Sciatic nerve (tissue), 2 donors: Measurements from ENCODE around the gene UBE4B. TPM values are rescaled to one million over a fixed set of nuclear protein-coding genes. Genes with fewer than 3 reads are reported as not detected.
A peak's percentile ranks its signal among the peaks of the same experiment; 100 is the strongest.

Experiments used
- ATAC-seq: fragments of 200-7000 bp; cut with Tn5 transposase; one replicate; pipeline ENCODE4 v1.9.1; 2020; ENCODE audit warnings: mild to moderate bottlenecking, moderate library complexity
- DNase-seq: peaks from one replicate; pipeline ENCODE4 v3.0.0-alpha.2; 2020; ENCODE audit warnings: low spot score
- intact Hi-C: fragments of 100-400 bp; cut with DNase I; formaldehyde crosslinking; loops from one replicate; pipeline ENCODE4 v1.14.2; 2022
- total RNA-seq: library from RNA; stranded (reverse); fragmentation: NEBNext Ultra II Directional; extraction: Animal tissue kit (Norgen Biotek cat#: 25700); gene quantifications from one replicate; pipeline ENCODE4 v1.2.1, GENCODE V29; 2021
- donor health status: DM: no; HTN: no; CAD: no.
- donor health status: DM: no; HTN: no; CAD: no.

Gene UBE4B
- total RNA-seq, 1 donor from 2014 or later = 42.5 TPM

GRCh38 chr1:10152709-10153284, 120.0 kb downstream of the UBE4B start:
- peak; percentile 57 for ATAC-seq
- intact Hi-C loops = no loop called here

DNA sequence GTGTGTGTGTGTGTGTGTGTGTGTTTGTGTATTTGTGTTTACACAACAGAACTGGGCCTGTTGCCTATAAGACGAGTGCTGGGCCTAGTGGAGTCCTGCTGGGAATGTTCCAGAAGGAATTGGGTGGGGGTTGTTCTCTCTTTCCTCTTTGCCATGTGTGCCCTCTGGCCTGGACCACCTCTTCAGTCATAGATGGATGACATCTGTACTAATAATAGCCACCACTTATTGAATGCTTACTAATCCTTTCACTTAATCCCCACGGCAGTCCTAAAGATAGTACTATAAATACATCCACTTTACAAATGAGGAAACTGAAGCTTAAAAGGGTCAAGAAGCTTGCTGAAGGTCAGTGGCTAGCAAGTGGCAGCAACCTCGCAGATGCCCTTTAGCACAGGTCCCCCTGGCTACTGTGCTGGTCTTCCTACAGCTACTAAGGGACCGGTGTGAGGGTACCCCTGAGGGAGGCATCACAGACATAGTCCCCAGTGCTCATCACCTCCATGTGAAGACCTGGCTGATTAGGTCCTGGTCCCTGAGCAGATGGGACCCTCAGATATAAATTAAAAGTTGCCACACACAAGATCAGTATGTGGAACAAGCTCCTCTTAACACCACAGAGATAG, 122.4 kb downstream of the UBE4B start:
- DNase-seq (no peak), ATAC-seq (no peak)
- intact Hi-C loops = no loop called here

More at GRCh38 chr1:10152709-10153284, 120.0 kb downstream of the UBE4B start:
- DNase-seq = peak; percentile 63

DNA sequence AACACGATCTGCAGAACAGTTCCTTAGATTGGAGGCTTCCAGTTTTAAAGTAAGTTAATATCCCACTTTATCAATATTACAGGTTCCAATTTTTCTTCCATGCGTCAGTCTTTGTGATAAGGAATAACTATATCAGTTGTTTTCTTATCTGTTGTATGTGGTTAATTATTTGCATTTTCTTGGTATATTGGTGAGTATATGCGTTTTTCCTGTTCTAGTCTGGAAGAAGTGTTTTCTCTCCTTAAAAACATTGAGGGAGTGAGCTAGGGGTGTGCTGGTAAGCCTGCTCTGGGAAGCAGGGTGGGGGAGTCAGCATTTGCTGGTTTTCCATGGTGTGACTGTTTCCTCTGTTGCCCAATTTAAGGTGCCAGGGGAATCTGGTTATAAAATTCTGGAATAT, 127.4 kb downstream of the UBE4B start:
- intact Hi-C loops = no loop called here
- no peak for ATAC-seq
- DNase-seq = no peak

DNA sequence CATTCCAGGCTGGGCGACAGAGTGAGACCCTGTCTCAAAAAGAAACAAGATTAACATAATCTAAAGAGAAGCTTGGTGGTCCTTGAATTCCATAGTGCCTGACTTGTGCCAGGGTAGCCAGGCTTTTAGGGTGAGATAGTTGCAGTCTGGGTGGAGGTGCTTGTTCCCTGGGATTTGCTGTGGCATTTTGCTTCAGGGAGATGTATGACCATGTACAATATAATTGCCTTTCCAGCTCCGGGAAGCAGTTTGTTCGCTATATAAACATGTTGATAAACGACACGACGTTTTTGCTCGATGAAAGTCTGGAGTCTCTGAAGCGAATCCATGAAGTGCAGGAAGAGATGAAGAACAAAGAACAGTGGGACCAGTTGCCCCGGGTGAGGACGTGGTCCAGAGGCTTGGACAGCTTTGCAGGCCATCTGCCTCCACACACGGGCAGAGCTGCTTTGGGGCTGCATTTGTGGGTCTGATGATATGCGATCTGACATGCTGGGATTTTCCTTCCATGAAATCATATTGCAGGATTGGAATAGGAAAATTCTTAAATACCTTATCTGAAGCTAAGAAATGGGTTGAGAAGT, 128.2 kb downstream of the UBE4B start:
- ATAC-seq (no peak), DNase-seq (no peak)
- intact Hi-C loops = no loop called here

- no peak for ATAC-seq
- intact Hi-C loops = no loop called here
- no peak for DNase-seq
Observed at GRCh38 chr1:10161541-10162290, 129.0 kb downstream of the UBE4B start.

GRCh38 chr1:10168912-10169514, 136.3 kb downstream of the UBE4B start:
- intact Hi-C loops = no loop called here
- ATAC-seq = no peak

DNA sequence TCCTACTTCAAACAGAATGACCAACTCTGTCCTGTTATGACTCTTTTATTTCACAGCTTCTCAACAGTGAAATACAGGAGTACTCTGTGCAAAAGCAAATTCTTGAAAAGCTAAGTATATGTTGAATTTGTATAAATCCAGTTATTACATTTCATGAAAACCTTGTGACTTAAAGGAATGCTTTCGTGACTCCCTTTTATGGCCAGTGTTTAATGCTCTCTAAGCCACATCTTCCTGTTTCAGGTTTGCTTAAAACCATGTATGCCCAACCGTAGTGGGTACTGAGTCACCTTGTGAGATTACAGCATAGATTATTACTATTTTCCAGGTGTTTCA, 137.4 kb downstream of the UBE4B start:
- ATAC-seq (no peak), DNase-seq (no peak)
- intact Hi-C loops = no loop called here

More at GRCh38 chr1:10168912-10169514, 136.3 kb downstream of the UBE4B start:
- DNase-seq = no peak

DNA sequence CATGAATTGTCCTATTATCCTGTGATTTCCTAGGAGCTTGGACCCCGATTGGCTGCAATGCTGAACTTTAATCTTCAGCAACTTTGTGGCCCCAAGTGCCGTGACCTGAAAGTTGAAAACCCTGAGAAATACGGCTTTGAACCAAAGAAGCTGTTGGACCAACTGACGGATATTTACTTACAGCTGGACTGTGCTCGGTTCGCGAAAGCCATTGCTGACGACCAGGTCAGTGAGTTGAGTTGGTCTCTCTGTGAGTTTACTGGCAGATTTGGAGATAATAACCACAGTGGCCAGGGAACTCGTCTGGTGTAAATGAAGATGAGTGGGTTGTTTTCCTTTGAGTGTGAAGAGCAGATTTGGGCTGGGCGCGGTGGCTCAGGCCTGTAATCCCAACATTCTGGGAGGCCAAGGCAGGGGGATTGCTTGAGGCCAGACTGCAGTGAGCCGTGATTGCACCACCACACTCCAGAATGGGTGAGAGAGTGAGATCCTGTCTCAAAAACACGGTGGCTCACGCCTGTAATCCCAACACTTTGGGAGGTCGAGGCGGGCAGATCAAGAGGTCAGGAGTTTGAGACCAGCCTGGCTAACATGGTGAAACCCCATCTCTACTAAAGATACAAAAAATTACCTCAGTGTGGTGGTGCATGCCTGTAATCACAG, 138.5 kb downstream of the UBE4B start:
- no peak for ATAC-seq
- DNase-seq = no peak
- intact Hi-C loops = no loop called here

DNA sequence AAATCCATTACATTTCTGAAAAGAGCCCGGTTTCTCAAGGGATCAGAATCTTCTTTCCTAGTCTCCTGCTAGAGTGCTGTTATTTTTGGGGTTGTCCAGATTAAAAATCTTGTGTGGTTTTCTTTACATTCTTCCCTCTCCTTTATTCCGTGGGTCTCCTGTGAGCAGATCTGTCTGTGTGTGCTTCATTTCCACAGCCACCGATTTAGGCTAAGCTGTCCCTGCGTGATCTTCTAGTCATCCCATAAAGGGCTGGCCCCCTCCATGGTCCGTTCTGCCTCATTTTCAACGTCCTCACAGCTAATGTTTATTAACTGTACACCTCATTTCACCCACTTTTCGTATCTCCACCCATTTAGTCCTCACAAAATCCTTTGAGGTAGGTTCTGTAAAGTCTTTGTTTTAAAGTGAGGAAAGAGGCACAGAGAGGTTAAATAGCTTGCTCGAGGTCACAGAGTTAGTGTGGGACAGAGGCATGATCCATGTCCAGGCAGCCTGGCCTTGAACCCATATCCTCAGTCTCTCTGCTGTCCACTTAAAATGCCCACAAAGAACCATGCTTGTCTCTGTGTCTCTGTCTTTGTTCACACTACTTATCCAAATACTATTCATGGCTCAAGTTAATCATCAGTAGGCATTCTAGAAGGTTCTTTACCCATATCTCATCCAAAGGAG, 139.4 kb downstream of the UBE4B start:
- DNase-seq (no peak), ATAC-seq (no peak)
- intact Hi-C loops = no loop called here

DNA sequence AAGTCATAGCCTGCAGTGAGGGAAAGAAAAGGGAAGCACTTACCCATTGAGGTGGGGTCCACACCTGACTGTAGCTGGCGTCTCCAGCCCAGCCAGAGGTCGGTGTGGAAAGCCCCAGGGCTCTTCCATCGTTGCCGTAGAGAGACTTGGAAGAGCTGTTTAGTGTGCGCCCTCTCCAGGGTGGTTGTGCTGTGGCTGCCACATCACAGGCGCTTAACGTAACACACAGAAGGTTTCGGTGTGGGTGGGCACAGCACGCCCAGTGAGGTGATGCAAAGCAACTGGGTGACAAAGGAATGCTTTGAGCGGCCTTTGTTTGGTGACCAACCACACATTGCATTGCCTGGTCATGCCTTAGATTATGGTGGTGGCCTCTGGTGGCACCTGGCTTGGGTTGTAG, 140.8 kb downstream of the UBE4B start:
- DNase-seq (no peak), ATAC-seq (no peak)
- intact Hi-C loops = no loop called here

GRCh38 chr1:10177876-10178275, 145.1 kb downstream of the UBE4B start:
- intact Hi-C loops = no loop called here
- DNase-seq = no peak
- no peak for ATAC-seq

GRCh38 chr1:10178597-10179405, 146.0 kb downstream of the UBE4B start:
- DNase-seq = no peak
- ATAC-seq = no peak
- intact Hi-C loops = no loop called here

DNA sequence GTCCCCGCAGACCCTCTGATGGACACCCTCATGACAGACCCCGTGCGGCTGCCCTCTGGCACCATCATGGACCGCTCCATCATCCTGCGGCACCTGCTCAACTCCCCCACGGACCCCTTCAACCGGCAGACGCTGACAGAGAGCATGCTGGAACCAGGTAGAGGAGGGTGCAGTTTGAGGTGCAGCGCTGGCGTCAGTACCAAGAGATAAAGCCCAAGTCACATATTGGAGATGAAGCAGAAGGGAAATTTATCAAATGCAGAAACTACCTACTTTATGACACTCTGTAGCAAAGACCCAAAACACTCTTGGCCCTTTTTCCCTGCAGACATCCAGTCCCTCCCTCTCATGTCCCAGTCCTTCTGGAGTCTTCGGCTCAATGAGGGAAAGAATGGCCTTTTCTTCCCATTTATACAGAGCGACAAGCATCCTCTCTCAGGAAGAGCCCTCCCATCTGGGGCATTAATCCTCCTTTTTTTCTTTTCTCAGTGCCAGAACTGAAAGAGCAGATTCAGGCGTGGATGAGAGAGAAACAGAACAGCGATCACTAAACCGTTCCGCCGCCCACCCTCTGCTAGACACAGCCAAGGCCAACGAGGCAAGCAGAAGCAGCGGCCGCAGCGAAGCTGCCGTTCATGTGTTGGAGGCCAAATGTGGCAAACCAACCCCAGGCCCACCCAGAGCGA, 146.8 kb downstream of the UBE4B start:
- ATAC-seq = no peak
- DNase-seq = no peak
- intact Hi-C loops = no loop called here

GRCh38 chr1:10181154-10181553, 148.4 kb downstream of the UBE4B start:
- ATAC-seq = no peak
- intact Hi-C loops = no loop called here

DNA sequence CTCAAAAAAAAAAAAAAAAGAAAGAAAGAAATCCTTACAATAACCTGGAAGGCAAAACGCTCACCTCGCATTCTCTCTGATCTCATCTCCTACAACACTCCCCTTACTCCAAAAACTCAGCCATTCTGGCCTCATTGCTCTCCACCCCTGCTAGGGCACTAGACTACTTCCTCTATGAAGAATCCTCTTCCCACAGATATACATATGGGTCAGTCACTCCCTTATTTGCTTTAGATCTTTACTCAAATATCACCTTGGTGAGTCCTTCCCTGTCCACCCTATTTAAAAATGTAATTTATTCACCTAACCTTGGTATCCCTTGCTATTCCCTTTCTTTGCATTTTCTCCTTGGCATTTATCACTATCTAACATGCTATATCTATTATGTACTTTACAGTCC, 153.0 kb downstream of the UBE4B start:
- no peak for DNase-seq
- intact Hi-C loops = no loop called here
- ATAC-seq = no peak

More at GRCh38 chr1:10181154-10181553, 148.4 kb downstream of the UBE4B start:
- no peak for DNase-seq

- no peak for DNase-seq
- intact Hi-C loops = no loop called here
- peak; percentile 24 for ATAC-seq
Observed at GRCh38 chr1:10186331-10187025, 153.7 kb downstream of the UBE4B start.

GRCh38 chr1:10187026-10187334, 154.2 kb downstream of the UBE4B start:
- intact Hi-C loops = no loop called here
- ATAC-seq = no peak

More at GRCh38 chr1:10187026-10187334, 154.2 kb downstream of the UBE4B start:
- no peak for DNase-seq
